ENCODE measurements around the gene USP34. TPM values are rescaled to one million over a fixed set of nuclear protein-coding genes. Genes with fewer than 3 reads are reported as not detected.

USP34 gene
- total RNA-seq, 1 experiment from 2014 or later: 91.4 TPM

GRCh38 chr2:61404438-61404837 lies 66.4 kb downstream of the USP34 start:
- CTCF ChIA-PET: no interaction called here
- no peak for ATAC-seq

GRCh38 chr2:61398413-61398812 lies 72.5 kb downstream of the USP34 start:
- in situ Hi-C loops (cut with HindIII; ENCODE audit: low pct_unique_long_range_greater_than_20kb, low sequenced_read_pairs): no loop called here
- no peaks in the 10 kb centered on the region for H3K27me3 ChIP-seq (ENCODE audit: control insufficient read depth, insufficient read depth, low read length)
- no peaks in the 10 kb centered on the region for H3K9me3 ChIP-seq (ENCODE audit: control insufficient read depth, insufficient read depth, low read depth, low read length)
- peaks cover 5% of the 10 kb centered on the region; the same call in 1 of the 2 replicates for H3K36me3 ChIP-seq (ENCODE audit: control insufficient read depth, insufficient read depth, low read length)
- DNase-seq (ENCODE audit: low read depth, low spot score) (no peak), ATAC-seq (no peak)
- no peak overlapping the region for H3K4me3 ChIP-seq (ENCODE audit: low read depth in 2 of 2, low read length in 2 of 2)
- no peaks in the 10 kb centered on the region for H3K4me1 ChIP-seq (ENCODE audit: control insufficient read depth, insufficient read depth, low read length)
- POLR2A ChIA-PET: no interaction called here
- no TSS peak for BruUV-seq (replicated peaks)
- H3K27ac ChIP-seq (ENCODE audit: low read length): no peak overlapping the region
- no peak for TF ChIP-seq POLR2AphosphoS5 (IDR thresholded peaks at IDR 0.05; ENCODE audit: low read depth, low read length)
- no peak for TF ChIP-seq CTCF (IDR thresholded peaks at IDR 0.05)
- no peak for TF ChIP-seq SIN3A (IDR thresholded peaks at IDR 0.05; ENCODE audit: borderline replicate concordance, insufficient read depth, low read depth, low read length)
- TF ChIP-seq, protein P1, sequence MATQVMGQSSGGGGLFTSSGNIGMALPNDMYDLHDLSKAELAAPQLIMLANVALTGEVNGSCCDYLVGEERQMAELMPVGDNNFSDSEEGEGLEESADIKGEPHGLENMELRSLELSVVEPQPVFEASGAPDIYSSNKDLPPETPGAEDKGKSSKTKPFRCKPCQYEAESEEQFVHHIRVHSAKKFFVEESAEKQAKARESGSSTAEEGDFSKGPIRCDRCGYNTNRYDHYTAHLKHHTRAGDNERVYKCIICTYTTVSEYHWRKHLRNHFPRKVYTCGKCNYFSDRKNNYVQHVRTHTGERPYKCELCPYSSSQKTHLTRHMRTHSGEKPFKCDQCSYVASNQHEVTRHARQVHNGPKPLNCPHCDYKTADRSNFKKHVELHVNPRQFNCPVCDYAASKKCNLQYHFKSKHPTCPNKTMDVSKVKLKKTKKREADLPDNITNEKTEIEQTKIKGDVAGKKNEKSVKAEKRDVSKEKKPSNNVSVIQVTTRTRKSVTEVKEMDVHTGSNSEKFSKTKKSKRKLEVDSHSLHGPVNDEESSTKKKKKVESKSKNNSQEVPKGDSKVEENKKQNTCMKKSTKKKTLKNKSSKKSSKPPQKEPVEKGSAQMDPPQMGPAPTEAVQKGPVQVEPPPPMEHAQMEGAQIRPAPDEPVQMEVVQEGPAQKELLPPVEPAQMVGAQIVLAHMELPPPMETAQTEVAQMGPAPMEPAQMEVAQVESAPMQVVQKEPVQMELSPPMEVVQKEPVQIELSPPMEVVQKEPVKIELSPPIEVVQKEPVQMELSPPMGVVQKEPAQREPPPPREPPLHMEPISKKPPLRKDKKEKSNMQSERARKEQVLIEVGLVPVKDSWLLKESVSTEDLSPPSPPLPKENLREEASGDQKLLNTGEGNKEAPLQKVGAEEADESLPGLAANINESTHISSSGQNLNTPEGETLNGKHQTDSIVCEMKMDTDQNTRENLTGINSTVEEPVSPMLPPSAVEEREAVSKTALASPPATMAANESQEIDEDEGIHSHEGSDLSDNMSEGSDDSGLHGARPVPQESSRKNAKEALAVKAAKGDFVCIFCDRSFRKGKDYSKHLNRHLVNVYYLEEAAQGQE (IDR thresholded peaks at IDR 0.05; ENCODE audit: insufficient read depth in 1 of 2, low read depth in 2 of 2, low read length in 1 of 2): no peak
- TF ChIP-seq TCF7L2 (IDR thresholded peaks at IDR 0.05; ENCODE audit: low read depth, low read length): no peak
- CTCF ChIA-PET: interaction anchor here (0.8 kb wide), 1 partner anchor 172 kb away, joined by 4 read pairs; no protein-coding TSS in a partner anchor
- intact Hi-C loops (cut with micrococcal nuclease; ENCODE audit: unreplicated experiment): no loop called here

More at GRCh38 chr2:61404438-61404837, 66.4 kb downstream of the USP34 start:
- H3K4me3 ChIP-seq (ENCODE audit: low read depth in 2 of 2, low read length in 2 of 2): no peak overlapping the region
- intact Hi-C loops (cut with micrococcal nuclease; ENCODE audit: unreplicated experiment) (no loop called here), in situ Hi-C loops (cut with HindIII; ENCODE audit: low pct_unique_long_range_greater_than_20kb, low sequenced_read_pairs) (no loop called here)
- BruUV-seq (replicated peaks): no TSS peak
- DNase-seq (ENCODE audit: low read depth, low spot score): no peak
- no peaks in the 10 kb centered on the region for H3K9me3 ChIP-seq (ENCODE audit: control insufficient read depth, insufficient read depth, low read depth, low read length)
- no peaks in the 10 kb centered on the region for H3K27me3 ChIP-seq (ENCODE audit: control insufficient read depth, insufficient read depth, low read length)
- H3K4me1 ChIP-seq (ENCODE audit: control insufficient read depth, insufficient read depth, low read length): no peaks in the 10 kb centered on the region; the same call in 1 of the 2 replicates
- no peak for TF ChIP-seq CTCF (IDR thresholded peaks at IDR 0.05)
- H3K27ac ChIP-seq (ENCODE audit: low read length): no peak overlapping the region
- POLR2A ChIA-PET: no interaction called here
- peaks cover 11% of the 10 kb centered on the region for H3K36me3 ChIP-seq (ENCODE audit: control insufficient read depth, insufficient read depth, low read length)
